ENCODE data around the gene FBXW11. TPM values are rescaled to one million over a fixed set of nuclear protein-coding genes. Genes with fewer than 3 reads are reported as not detected.

The FBXW11 gene
- total RNA-seq, 1 experiment from 2014 or later: 52.0 TPM

DNA sequence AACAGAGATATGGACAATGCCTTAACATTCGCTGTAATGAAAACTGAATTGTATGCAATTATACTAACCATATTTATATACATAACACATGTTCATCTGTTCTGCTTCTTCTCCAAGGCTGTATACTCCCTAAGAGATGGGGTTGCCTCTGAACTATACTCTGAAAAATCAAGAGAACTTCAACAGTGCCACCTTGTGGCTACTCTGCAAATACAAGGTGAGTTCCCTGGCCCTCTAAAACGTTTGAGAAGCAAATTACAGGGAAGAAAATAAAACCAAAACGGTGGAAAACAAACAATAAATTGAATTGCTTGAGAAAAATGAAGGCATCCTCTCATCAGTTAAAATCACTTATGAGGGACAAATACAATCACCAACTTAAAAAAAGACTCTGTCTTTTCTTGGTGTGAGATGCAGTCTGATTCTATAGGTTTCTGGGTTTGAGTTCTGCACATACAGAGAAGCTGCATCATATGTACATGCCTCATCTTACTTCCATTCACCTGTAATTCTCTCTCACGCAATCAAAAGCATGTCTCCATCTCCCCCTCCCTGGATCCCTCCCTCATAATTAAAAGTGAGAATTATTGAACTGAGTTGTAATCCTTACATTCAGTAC, 98.6 kb downstream of the FBXW11 start:
- H2AFZ ChIP-seq (ENCODE audit: low read depth, low read length, poor library complexity, severe bottlenecking): no peak overlapping the region
- no peak overlapping the region for H3K4me3 ChIP-seq (replicated peaks in 1 of 2; ENCODE audit: low read depth in 1 of 2, low read length in 2 of 2)
- no peaks in the 10 kb centered on the region for H3K9me2 ChIP-seq (ENCODE audit: insufficient read depth)
- ChIA-PET RAD21 (ENCODE audit: low non-redundant PET in 1 of 2, low total read pairs in 2 of 2, uncharacterized antibody in 2 of 2, unreplicated experiment in 2 of 2) (no interaction called here), POLR2A (no interaction called here), CTCF (interaction anchor here (1.1 to 1.7 kb wide), 4 partner anchors 90 to 386 kb away, joined by 3 to 6 read pairs (median 3); partner anchors contain the start of gene STK10)
- TF ChIP-seq POLR2A (IDR thresholded peaks at IDR 0.05; ENCODE audit: borderline replicate concordance, extremely low read depth, insufficient read depth, insufficient read length): no peak
- no peak for TF ChIP-seq ZFX (IDR thresholded peaks at IDR 0.05)
- TF ChIP-seq, protein P1, sequence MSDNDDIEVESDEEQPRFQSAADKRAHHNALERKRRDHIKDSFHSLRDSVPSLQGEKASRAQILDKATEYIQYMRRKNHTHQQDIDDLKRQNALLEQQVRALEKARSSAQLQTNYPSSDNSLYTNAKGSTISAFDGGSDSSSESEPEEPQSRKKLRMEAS (IDR thresholded peaks at IDR 0.05): no peak
- TF ChIP-seq SP1 (IDR thresholded peaks at IDR 0.05; ENCODE audit: low read depth): no peak
- TF ChIP-seq, protein P2, sequence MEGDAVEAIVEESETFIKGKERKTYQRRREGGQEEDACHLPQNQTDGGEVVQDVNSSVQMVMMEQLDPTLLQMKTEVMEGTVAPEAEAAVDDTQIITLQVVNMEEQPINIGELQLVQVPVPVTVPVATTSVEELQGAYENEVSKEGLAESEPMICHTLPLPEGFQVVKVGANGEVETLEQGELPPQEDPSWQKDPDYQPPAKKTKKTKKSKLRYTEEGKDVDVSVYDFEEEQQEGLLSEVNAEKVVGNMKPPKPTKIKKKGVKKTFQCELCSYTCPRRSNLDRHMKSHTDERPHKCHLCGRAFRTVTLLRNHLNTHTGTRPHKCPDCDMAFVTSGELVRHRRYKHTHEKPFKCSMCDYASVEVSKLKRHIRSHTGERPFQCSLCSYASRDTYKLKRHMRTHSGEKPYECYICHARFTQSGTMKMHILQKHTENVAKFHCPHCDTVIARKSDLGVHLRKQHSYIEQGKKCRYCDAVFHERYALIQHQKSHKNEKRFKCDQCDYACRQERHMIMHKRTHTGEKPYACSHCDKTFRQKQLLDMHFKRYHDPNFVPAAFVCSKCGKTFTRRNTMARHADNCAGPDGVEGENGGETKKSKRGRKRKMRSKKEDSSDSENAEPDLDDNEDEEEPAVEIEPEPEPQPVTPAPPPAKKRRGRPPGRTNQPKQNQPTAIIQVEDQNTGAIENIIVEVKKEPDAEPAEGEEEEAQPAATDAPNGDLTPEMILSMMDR (IDR thresholded peaks at IDR 0.05 in 2 of 3, conservative IDR thresholded peaks at IDR 0.05 in 1 of 3; ENCODE audit: borderline replicate concordance in 1 of 3, insufficient read depth in 1 of 3, low read depth in 2 of 3, low read length in 2 of 3): peak; percentile 73 to 89 (median 83)
- no peak for TF ChIP-seq EGR1 (IDR thresholded peaks at IDR 0.05; ENCODE audit: low read depth)
- TF ChIP-seq RAD21 (IDR thresholded peaks at IDR 0.05; ENCODE audit: low read depth): peak; percentile 80
- TF ChIP-seq EZH2 (IDR thresholded peaks at IDR 0.05): no peak
- TF ChIP-seq, protein P3, sequence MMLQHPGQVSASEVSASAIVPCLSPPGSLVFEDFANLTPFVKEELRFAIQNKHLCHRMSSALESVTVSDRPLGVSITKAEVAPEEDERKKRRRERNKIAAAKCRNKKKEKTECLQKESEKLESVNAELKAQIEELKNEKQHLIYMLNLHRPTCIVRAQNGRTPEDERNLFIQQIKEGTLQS (IDR thresholded peaks at IDR 0.05): no peak
- H3K4me1 ChIP-seq (ENCODE audit: control insufficient read depth in 1 of 2, insufficient read depth in 2 of 2, low read length in 2 of 2): no peaks in the 10 kb centered on the region
- no peaks in the 10 kb centered on the region; a peak in 1 of 4 replicates for H3K36me3 ChIP-seq (ENCODE audit: control insufficient read depth in 1 of 2, insufficient read depth in 2 of 2, low read length in 2 of 2)
- ATAC-seq (peak; percentile 86), DNase-seq (ENCODE audit: low read depth, low spot score) (peak; percentile 37)
- intact Hi-C loops (cut with micrococcal nuclease): loop anchor here (1.0 to 10.0 kb wide), 4 partner anchors 278 to 1163 kb away; no protein-coding TSS in a partner anchor
- BruUV-seq (replicated peaks): no TSS peak
- H3K27me3 ChIP-seq (ENCODE audit: insufficient read depth, low read length): no peaks in the 10 kb centered on the region
- no peak overlapping the region for H3K4me2 ChIP-seq (ENCODE audit: low read length)
- no peaks in the 10 kb centered on the region for H3K9me3 ChIP-seq (ENCODE audit: control insufficient read depth in 1 of 2, insufficient read depth in 1 of 2, low read depth in 1 of 2, low read length in 2 of 2)
- no peak overlapping the region for H3K27ac ChIP-seq (ENCODE audit: low read depth, low read length)
- H4K20me1 ChIP-seq (ENCODE audit: insufficient read depth): peaks cover 5% of the 10 kb centered on the region; the same call in 1 of the 2 replicates
- peaks cover 59% of the 10 kb centered on the region for H3K79me2 ChIP-seq (ENCODE audit: insufficient read depth, low read length)
- no peak overlapping the region for H3K9ac ChIP-seq (ENCODE audit: low read length)
